H1 (cell line): Measurements from ENCODE around the gene GHRH. TPM values are rescaled to one million over a fixed set of nuclear protein-coding genes. Genes with fewer than 3 reads are reported as not detected.

ENCODE experiments used
- CTCF ChIA-PET: fragments of 300-600 bp; sonication (Branson Sonifier 250); formaldehyde crosslinking; loops from one replicate; lab custom pipeline; 2021; ENCODE audit not compliant: partially characterized antibody; lab: Charles Lee
- POLR2A ChIA-PET: fragments of 300-600 bp; sonication (Branson Sonifier 250); formaldehyde crosslinking; loops from one replicate; lab custom pipeline; 2021; ENCODE audit warnings: inconsistent platforms; ENCODE audit not compliant: partially characterized antibody; lab: Charles Lee
- DNase-seq, 2 experiments: peaks; one replicate each; pipeline versions ENCODE4 v3.0.0 to v3.0.0-alpha.2; 2010 to 2022; ENCODE audit warnings: low spot score in 2 of 2, low read depth in 1 of 2, mixed read lengths in 1 of 2
- FAIRE-seq: peaks from 2 replicates; lab custom pipeline; 2011; peaks lifted over from hg19 to GRCh38; lab: Jason Lieb, UNC
- H2AFZ ChIP-seq: 2 replicates; pipeline ENCODE4 v1.8.1; 2012; ENCODE audit warnings: low read length, inconsistent platforms
- H2AK5ac ChIP-seq: 2 replicates; pipeline ENCODE4 v1.6.1; 2013; ENCODE audit warnings: low read depth, low read length
- H2BK120ac ChIP-seq: replicated peaks from 2 replicates; pipeline ENCODE3; 2013; ENCODE audit warnings: low read depth, low read length, inconsistent platforms
- H2BK12ac ChIP-seq: 2 replicates; pipeline ENCODE4 v1.6.1; 2013; ENCODE audit warnings: low read depth, low read length
- H2BK15ac ChIP-seq: 2 replicates; pipeline ENCODE4 v1.6.1; 2013; ENCODE audit warnings: low read length
- H2BK20ac ChIP-seq: 2 replicates; pipeline ENCODE4 v1.6.1; 2013; ENCODE audit warnings: low read length
- H2BK5ac ChIP-seq: 2 replicates; pipeline ENCODE4 v1.6.1; 2013; ENCODE audit warnings: low read depth, low read length
- H3K14ac ChIP-seq: 2 replicates; pipeline ENCODE4 v1.6.1; 2013; ENCODE audit warnings: inconsistent platforms; ENCODE audit not compliant: insufficient read length
- H3K18ac ChIP-seq: 2 replicates; pipeline ENCODE4 v1.6.1; 2013; ENCODE audit warnings: low read length; ENCODE audit errors: extremely low read depth
- H3K23ac ChIP-seq: 2 replicates; pipeline ENCODE4 v1.6.1; 2013; ENCODE audit warnings: inconsistent platforms; ENCODE audit not compliant: insufficient read length
- H3K23me2 ChIP-seq: 2 replicates; pipeline ENCODE4 v1.6.1; 2013; ENCODE audit warnings: low read depth, low read length
- H3K27ac ChIP-seq: 2 replicates; pipeline ENCODE4 v1.6.1; 2011; ENCODE audit warnings: low read depth, low read length, inconsistent platforms
- H3K27me3 ChIP-seq, 4 experiments: replicated peaks in 1 of 4; 1 replicate in 1 of 4; 2 replicates in 3 of 4; pipeline versions ENCODE4 v1.6.1 to v1.8.1; 2011 to 2013; ENCODE audit warnings: low read length in 3 of 4, mild to moderate bottlenecking in 3 of 4, inconsistent platforms in 2 of 4, mixed read lengths in 2 of 4, moderate library complexity in 1 of 4; ENCODE audit not compliant: control insufficient read depth in 3 of 4, insufficient read depth in 3 of 4; ENCODE audit errors: extremely low read depth in 1 of 4
- H3K36me3 ChIP-seq, 4 experiments: 2 replicates each; pipeline versions ENCODE4 v1.6.1 to v1.8.1; 2011 to 2013; ENCODE audit warnings: mild to moderate bottlenecking in 4 of 4, low read length in 3 of 4, moderate library complexity in 2 of 4, control low read depth in 1 of 4, inconsistent platforms in 1 of 4; ENCODE audit not compliant: insufficient read depth in 4 of 4, control insufficient read depth in 2 of 4
- H3K4ac ChIP-seq: replicated peaks from 2 replicates; pipeline ENCODE3; 2013; ENCODE audit warnings: low read length, low read depth, mixed read lengths, inconsistent platforms; ENCODE audit not compliant: insufficient read length
- H3K4me1 ChIP-seq, 4 experiments: replicated peaks in 1 of 4; 1 replicate in 1 of 4; 2 replicates in 3 of 4; pipeline versions ENCODE4 v1.6.1 to v1.8.1; 2011 to 2013; ENCODE audit warnings: low read length in 3 of 4, inconsistent platforms in 2 of 4, mixed read lengths in 1 of 4; ENCODE audit not compliant: insufficient read depth in 4 of 4, control insufficient read depth in 3 of 4
- H3K4me2 ChIP-seq, 2 experiments: 2 replicates each; pipeline versions ENCODE4 v1.6.1 to v1.8.1; 2011 to 2013; ENCODE audit warnings: low read depth in 2 of 2, low read length in 2 of 2, control low read depth in 1 of 2, inconsistent platforms in 1 of 2, mild to moderate bottlenecking in 1 of 2; ENCODE audit not compliant: insufficient read depth in 1 of 2
- H3K4me3 ChIP-seq, 4 experiments: fragments of 200-600, 300-600 bp in 1 of 4; sonication (generic), shearing (Covaris generic), sonication (Bioruptor Twin) in 1 of 4; 2 replicates each; pipeline versions ENCODE4 v1.5.1 to v1.8.1; 2011 to 2016; ENCODE audit warnings: low read length in 4 of 4, low read depth in 3 of 4, control low read depth in 2 of 4, inconsistent platforms in 2 of 4, mild to moderate bottlenecking in 2 of 4, mixed read lengths in 1 of 4, moderate library complexity in 1 of 4; ENCODE audit not compliant: insufficient read depth in 2 of 4; ENCODE audit errors: extremely low read depth in 1 of 4
- H3K56ac ChIP-seq: replicated peaks from 2 replicates; pipeline ENCODE3; 2013; ENCODE audit warnings: low read depth, mild to moderate bottlenecking, mixed read lengths, low read length, inconsistent platforms; ENCODE audit not compliant: insufficient read length
- H3K79me1 ChIP-seq: 2 replicates; pipeline ENCODE4 v1.6.1; 2013; ENCODE audit warnings: low read depth, low read length, control low read depth
- H3K79me2 ChIP-seq, 2 experiments: 2 replicates each; pipeline versions ENCODE4 v1.6.1 to v1.8.1; 2012 to 2013; ENCODE audit warnings: low read length in 2 of 2, mild to moderate bottlenecking in 2 of 2, inconsistent platforms in 1 of 2; ENCODE audit not compliant: insufficient read depth in 2 of 2, control insufficient read depth in 1 of 2
- H3K9ac ChIP-seq, 4 experiments: replicated peaks in 1 of 4; 1 replicate in 1 of 4; 2 replicates in 3 of 4; pipeline versions ENCODE4 v1.6.1 to v1.8.1; 2011 to 2013; ENCODE audit warnings: low read depth in 3 of 4, low read length in 3 of 4, control low read depth in 2 of 4, mild to moderate bottlenecking in 2 of 4, moderate library complexity in 2 of 4, inconsistent platforms in 1 of 4; ENCODE audit errors: extremely low read depth in 1 of 4
- H3K9me3 ChIP-seq, 2 experiments: 2 replicates each; pipeline versions ENCODE4 v1.6.1 to v1.8.1; 2012 to 2013; ENCODE audit warnings: mild to moderate bottlenecking in 2 of 2, moderate library complexity in 2 of 2, control low read depth in 1 of 2, inconsistent platforms in 1 of 2, low read depth in 1 of 2, low read length in 1 of 2, mixed read lengths in 1 of 2; ENCODE audit not compliant: insufficient read depth in 2 of 2
- H4K20me1 ChIP-seq, 2 experiments: replicated peaks in 1 of 2; 2 replicates each; pipeline versions ENCODE3 to v1.8.1; 2011 to 2013; ENCODE audit warnings: inconsistent platforms in 2 of 2, low read length in 2 of 2, mild to moderate bottlenecking in 1 of 2; ENCODE audit not compliant: insufficient read depth in 2 of 2, control insufficient read depth in 1 of 2
- H4K5ac ChIP-seq: 2 replicates; pipeline ENCODE4 v1.6.1; 2013; ENCODE audit warnings: low read length, low read depth, mixed read lengths, inconsistent platforms; ENCODE audit not compliant: insufficient read length
- H4K8ac ChIP-seq: 2 replicates; pipeline ENCODE4 v1.8.0; 2013; ENCODE audit warnings: mild to moderate bottlenecking, moderate library complexity, low read length, inconsistent platforms; ENCODE audit not compliant: insufficient read depth; ENCODE audit errors: extremely low read depth
- H4K91ac ChIP-seq: replicated peaks from 2 replicates; pipeline ENCODE3; 2013; ENCODE audit warnings: low read length, mixed read lengths, inconsistent platforms; ENCODE audit not compliant: insufficient read length
- GTF2F1 ChIP-seq: IDR thresholded peaks from 2 replicates; pipeline ENCODE4 v1.6.1; 2012; ENCODE audit warnings: low read depth, low read length, improper control_type of control experiment, borderline replicate concordance
- WGBS, 2 experiments: shearing (Covaris generic) in 1 of 2; methylation state at CpG; one replicate each; pipeline versions ENCODE4 v1.1.6 to v1.1.7; 2013 to 2015; ENCODE audit warnings: low lambda C conversion rate in 2 of 2, mixed read lengths in 2 of 2, inconsistent platforms in 1 of 2, low coverage in 1 of 2, missing lambda C conversion rate in 1 of 2; ENCODE audit not compliant: insufficient replicate concordance in 2 of 2, insufficient coverage in 1 of 2, insufficient read length in 1 of 2; ENCODE audit errors: extremely low coverage in 1 of 2, missing lambda C conversion rate in 1 of 2; 5-methylcytosine and 5-hydroxymethylcytosine counted together
- polyA plus RNA-seq, 7 experiments: library from polyadenylated mRNA; depleted of rRNA in 3 of 7; stranded (reverse) in 5 of 7; unstranded in 2 of 7; fragments of >200 nt in 5 of 7; fragments of 200-250 nt in 2 of 7; gene quantifications; 1 replicate in 5 of 7; 2 replicates in 1 of 7; 4 replicates in 1 of 7; pipeline versions ENCODE4 v1.2.1 to v1.2.3, GENCODE V29; 2011 to 2013; ENCODE audit warnings: missing spikeins in 2 of 7, mixed read lengths in 2 of 7
- total RNA-seq: library from RNA; stranded (reverse); fragmentation: NEBNext Ultra II Directional; extraction: Animal tissue kit (Norgen Biotek cat#: 25700); gene quantifications from 2 replicates; pipeline ENCODE4 v1.2.1, GENCODE V29; 2021

Gene GHRH
- total and polyA plus RNA-seq, 2 of the 8 experiments (the other 6 are each of a cell fraction or from before 2014, with no cell fraction given) = not detected

DNA sequence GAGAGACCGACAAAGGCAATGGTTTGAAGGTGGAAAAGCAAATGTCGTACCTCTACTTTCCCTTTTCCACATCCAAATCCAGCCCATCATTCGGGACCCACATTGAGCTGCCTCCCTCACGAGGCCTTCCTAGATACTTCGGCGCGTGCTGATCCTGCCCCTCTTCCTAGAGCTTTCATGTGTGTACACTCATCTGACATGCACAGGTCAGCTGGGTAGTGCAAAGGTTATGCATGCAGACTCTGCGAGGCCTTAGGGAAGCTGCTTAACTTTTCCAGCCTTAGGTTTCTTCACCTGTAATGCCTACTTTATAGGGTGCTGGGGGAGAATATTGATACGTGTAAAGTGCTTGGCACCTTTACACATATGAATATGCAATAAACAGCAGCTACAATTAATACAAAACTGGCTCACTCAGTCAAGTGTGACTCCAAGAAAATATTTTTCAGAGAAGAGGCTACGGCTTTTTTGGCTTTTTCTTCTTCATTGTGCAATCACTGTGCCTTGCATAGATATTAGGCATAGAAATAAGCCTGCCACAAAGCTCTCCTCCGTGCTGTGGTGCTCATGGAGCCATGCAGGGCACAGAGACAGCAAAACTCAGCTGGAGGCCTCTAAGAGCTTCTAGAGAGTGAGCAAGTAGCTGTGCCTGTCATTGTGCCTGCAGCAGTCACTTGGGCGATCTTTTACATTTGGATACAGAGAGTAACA is 24.2 kb upstream of the GHRH start:
- Histone ChIP-seq H3K4me2 (no peak overlapping the region), H2BK15ac (no peak overlapping the region; the same call in 1 of the 2 replicates), H3K36me3 (no peaks in the 10 kb centered on the region), H4K5ac (no peak overlapping the region), H4K8ac (no peak overlapping the region), H2AFZ (no peak overlapping the region), H3K79me2 (peaks cover 0 to 8% of the 10 kb centered on the region in 2 experiments; a peak in 2 of 4 replicates), H3K18ac (no peak overlapping the region), H4K20me1 (no peaks in the 10 kb centered on the region), H3K79me1 (no peaks in the 10 kb centered on the region), H3K23ac (no peak overlapping the region), H2BK12ac (no peak overlapping the region), H2BK5ac (no peak overlapping the region), H3K4me3 (no peak overlapping the region), H3K9me3 (no peaks in the 10 kb centered on the region), H4K91ac (peak overlapping the region; percentile 44), H3K4ac (no peak overlapping the region), H2BK120ac (no peak overlapping the region), H3K27me3 (0 out of 7 replicates have a peak, but pooled peaks cover 0 to 4% (median 0%) of the 10 kb centered on the region in 4 experiments), H3K56ac (no peak overlapping the region), H3K4me1 (peaks cover 0 to 3% (median under 1%) of the 10 kb centered on the region in 4 experiments; a peak in 3 of 7 replicates), H3K23me2 (0 out of 2 replicates have a peak, but pooled peaks cover 4% of the 10 kb centered on the region), H2AK5ac (no peak overlapping the region), H3K9ac (peak overlapping the region in 1 of 4 experiments; percentile 26; a peak in 1 of 7 replicates), H2BK20ac (no peak overlapping the region), H3K14ac (no peak overlapping the region), H3K27ac (no peak overlapping the region)
- POLR2A ChIA-PET = interaction anchor here (1.0 to 1.4 kb wide), 4 partner anchors 11 to 244 kb away, joined by 3 to 5 read pairs (median 4); no protein-coding TSS in a partner anchor
- 89% methylated on average over 12 of the region's 12 CpGs; no CpG with 5 or more reads in 1 of the 2 experiments for WGBS, 2 experiments
- DNase-seq = no peak
- FAIRE-seq = no peak
- TF ChIP-seq GTF2F1 = no peak
- CTCF ChIA-PET = interaction anchor here (0.8 to 8.2 kb wide), 14 partner anchors 12 to 112 kb away, joined by 3 to 91 read pairs (median 4); no protein-coding TSS in a partner anchor
